Liver (tissue), 3 donors: Measurements from ENCODE around the gene TRIP13.

ENCODE experiments used
- EGR1 ChIP-seq, 2 donors: IDR thresholded peaks; 2 replicates each; pipeline ENCODE4 v1.6.1; 2016 to 2018; ENCODE audit warnings: antibody characterized with exemption in 2 of 2, low read depth in 2 of 2
- FOXA1 ChIP-seq: IDR thresholded peaks from 2 replicates; pipeline ENCODE4 v1.6.1; 2016; ENCODE audit warnings: antibody characterized with exemption
- NR2F2 ChIP-seq: IDR thresholded peaks from 2 replicates; pipeline ENCODE4 v1.6.1; 2016; ENCODE audit warnings: antibody characterized with exemption
- SP1 ChIP-seq: IDR thresholded peaks from 2 replicates; pipeline ENCODE4 v1.6.1; 2018; ENCODE audit warnings: antibody characterized with exemption, mild to moderate bottlenecking
- TAF1 ChIP-seq: conservative IDR thresholded peaks from 2 replicates; pipeline ENCODE4 v1.6.1; 2016; ENCODE audit warnings: antibody characterized with exemption, mild to moderate bottlenecking
- YY1 ChIP-seq: IDR thresholded peaks from 2 replicates; pipeline ENCODE4 v1.6.1; 2016; ENCODE audit warnings: antibody characterized with exemption, mild to moderate bottlenecking
- TF ChIP-seq, protein P1 (sequence below): fragments of 150-350 bp; IDR thresholded peaks from 2 replicates; pipeline ENCODE4 v1.5.1; 2017; ENCODE audit warnings: improper control_type of control experiment, low read depth, low read length; ENCODE audit not compliant: missing input control
- TF ChIP-seq, protein P2 (sequence below): IDR thresholded peaks from 2 replicates; pipeline ENCODE4 v1.6.1; 2016; ENCODE audit warnings: antibody characterized with exemption
- TF ChIP-seq, protein P3 (sequence below): IDR thresholded peaks from 2 replicates; pipeline ENCODE4 v1.6.1; 2016; ENCODE audit warnings: antibody characterized with exemption
- donor health status: healthy.
- donor health status: healthy.

DNA sequence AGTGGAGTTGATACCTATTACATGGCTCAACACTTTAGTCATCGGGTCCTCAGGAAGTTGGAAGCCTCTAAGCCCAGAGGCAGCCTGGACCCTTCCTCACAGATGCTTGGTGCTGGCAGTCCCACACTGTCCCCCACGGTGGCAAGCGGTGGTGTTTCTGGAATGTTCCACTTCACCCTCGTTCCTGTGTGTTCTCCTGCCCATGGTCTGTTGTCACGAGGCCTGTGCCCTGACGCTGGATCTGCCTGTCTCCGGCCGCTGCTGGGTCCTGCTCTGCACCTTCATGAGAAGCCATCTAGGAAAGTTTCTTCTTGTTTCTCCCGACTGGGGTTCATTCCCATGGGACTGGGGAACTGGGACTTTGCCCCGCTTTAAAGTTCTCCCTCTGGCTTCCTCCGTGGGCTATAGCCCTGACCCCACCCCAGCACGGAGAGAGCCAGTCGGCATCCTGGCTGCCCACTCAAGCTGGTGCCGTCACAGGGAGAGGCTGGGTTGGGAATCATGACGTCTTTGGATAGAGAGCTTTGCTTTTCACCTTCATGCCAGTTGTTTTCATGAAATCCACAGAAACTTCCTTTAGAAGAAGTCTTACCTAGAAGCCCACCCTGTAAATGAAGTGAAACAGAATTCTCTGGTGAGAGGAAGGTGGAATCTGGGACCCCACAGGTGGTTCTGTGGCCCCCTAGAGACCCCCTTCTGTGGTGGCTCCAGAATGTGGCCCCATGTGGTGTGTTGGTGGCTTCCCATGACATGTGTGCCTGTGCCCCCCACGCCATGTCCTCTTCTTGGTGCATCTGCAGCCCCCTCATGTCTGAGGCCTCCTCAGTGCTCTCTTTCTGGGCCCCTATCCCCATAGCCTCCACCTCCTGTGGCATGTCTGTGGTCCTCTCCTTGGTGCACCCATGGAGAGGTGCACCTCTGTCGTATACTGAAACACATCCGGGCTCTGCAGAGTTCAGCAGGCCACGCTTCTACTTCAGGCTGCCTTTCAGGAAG is 43.8 kb downstream of the TRIP13 start:
- TF ChIP-seq YY1: no peak
- TF ChIP-seq, protein P1, sequence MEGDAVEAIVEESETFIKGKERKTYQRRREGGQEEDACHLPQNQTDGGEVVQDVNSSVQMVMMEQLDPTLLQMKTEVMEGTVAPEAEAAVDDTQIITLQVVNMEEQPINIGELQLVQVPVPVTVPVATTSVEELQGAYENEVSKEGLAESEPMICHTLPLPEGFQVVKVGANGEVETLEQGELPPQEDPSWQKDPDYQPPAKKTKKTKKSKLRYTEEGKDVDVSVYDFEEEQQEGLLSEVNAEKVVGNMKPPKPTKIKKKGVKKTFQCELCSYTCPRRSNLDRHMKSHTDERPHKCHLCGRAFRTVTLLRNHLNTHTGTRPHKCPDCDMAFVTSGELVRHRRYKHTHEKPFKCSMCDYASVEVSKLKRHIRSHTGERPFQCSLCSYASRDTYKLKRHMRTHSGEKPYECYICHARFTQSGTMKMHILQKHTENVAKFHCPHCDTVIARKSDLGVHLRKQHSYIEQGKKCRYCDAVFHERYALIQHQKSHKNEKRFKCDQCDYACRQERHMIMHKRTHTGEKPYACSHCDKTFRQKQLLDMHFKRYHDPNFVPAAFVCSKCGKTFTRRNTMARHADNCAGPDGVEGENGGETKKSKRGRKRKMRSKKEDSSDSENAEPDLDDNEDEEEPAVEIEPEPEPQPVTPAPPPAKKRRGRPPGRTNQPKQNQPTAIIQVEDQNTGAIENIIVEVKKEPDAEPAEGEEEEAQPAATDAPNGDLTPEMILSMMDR: no peak
- TF ChIP-seq, protein P2, sequence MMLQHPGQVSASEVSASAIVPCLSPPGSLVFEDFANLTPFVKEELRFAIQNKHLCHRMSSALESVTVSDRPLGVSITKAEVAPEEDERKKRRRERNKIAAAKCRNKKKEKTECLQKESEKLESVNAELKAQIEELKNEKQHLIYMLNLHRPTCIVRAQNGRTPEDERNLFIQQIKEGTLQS: no peak
- TF ChIP-seq, protein P3, sequence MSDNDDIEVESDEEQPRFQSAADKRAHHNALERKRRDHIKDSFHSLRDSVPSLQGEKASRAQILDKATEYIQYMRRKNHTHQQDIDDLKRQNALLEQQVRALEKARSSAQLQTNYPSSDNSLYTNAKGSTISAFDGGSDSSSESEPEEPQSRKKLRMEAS: no peak
- no peak for TF ChIP-seq SP1
- no peak for TF ChIP-seq NR2F2
- no peak for TF ChIP-seq FOXA1
- TF ChIP-seq TAF1: no peak
- TF ChIP-seq EGR1 (IDR thresholded peaks at IDR 0.05; ENCODE audit: low read depth in 2 of 2): no peak
